Suprapubic skin (tissue), 4 donors: ENCODE data around the gene IL17RA. TPM values are rescaled to one million over a fixed set of nuclear protein-coding genes. Genes with fewer than 3 reads are reported as not detected.
"Not testable (repeated sequence)": the region's sequence is repeated elsewhere in the genome, so short reads cannot be mapped to it uniquely, and the experiment has no call there.

Experiments
- DNase-seq, 2 donors: peaks; one replicate each; pipeline ENCODE4 v3.0.0-alpha.2; 2019; ENCODE audit warnings: low spot score in 2 of 2
- H3K27ac ChIP-seq: fragments of 200-600 bp; sonication (generic); one replicate; pipeline ENCODE4 v1.5.1; 2019
- H3K27me3 ChIP-seq: fragments of 200-600 bp; sonication (generic); one replicate; pipeline ENCODE4 v1.5.1; 2019
- H3K36me3 ChIP-seq: fragments of 200-600 bp; sonication (generic); one replicate; pipeline ENCODE4 v1.5.1; 2019
- H3K4me1 ChIP-seq: fragments of 200-600 bp; sonication (generic); one replicate; pipeline ENCODE4 v1.5.1; 2019
- H3K4me3 ChIP-seq: fragments of 200-600 bp; sonication (generic); one replicate; pipeline ENCODE4 v1.5.1; 2019; ENCODE audit warnings: mild to moderate bottlenecking
- H3K9me3 ChIP-seq: fragments of 200-600 bp; sonication (generic); one replicate; pipeline ENCODE4 v1.5.1; 2019
- EP300 ChIP-seq: sonication (generic); formaldehyde crosslinking; IDR thresholded peaks from one replicate; pipeline ENCODE4 v1.6.1; 2017; ENCODE audit warnings: antibody characterized with exemption
- POLR2A ChIP-seq, 2 donors: fragments of 450-650 bp; IDR thresholded peaks; one replicate each; pipeline ENCODE4 v1.6.1; 2017; ENCODE audit warnings: antibody characterized with exemption in 2 of 2, mild to moderate bottlenecking in 2 of 2, moderate library complexity in 2 of 2
- POLR2AphosphoS5 ChIP-seq, 3 donors: sonication (generic); formaldehyde crosslinking; IDR thresholded peaks; one replicate each; pipeline ENCODE4 v1.6.1; 2017; ENCODE audit warnings: antibody characterized with exemption in 3 of 3
- WGBS: methylation state at CpG from one replicate; pipeline ENCODE4 v1.1.5; 2018; 5-methylcytosine and 5-hydroxymethylcytosine counted together
- total RNA-seq, 4 donors: library from RNA; depleted of rRNA; stranded (reverse); fragments of >200 nt; gene quantifications; one replicate each; pipeline ENCODE4 v1.1.0, GENCODE V29; 2016
- TF ChIP-seq, protein P1 (sequence below), 2 donors: fragments of 200-600 bp in 1 of 2; fragments of 450-650 bp in 1 of 2; sonication (generic) in 1 of 2; IDR thresholded peaks; one replicate each; pipeline ENCODE4 v1.5.1; 2016 to 2019; ENCODE audit warnings: antibody characterized with exemption in 2 of 2, mild to moderate bottlenecking in 1 of 2, moderate library complexity in 1 of 2

IL17RA gene
- total RNA-seq, 4 donors from 2014 or later: 16.2 to 22.6 (median 21.4) TPM

DNA sequence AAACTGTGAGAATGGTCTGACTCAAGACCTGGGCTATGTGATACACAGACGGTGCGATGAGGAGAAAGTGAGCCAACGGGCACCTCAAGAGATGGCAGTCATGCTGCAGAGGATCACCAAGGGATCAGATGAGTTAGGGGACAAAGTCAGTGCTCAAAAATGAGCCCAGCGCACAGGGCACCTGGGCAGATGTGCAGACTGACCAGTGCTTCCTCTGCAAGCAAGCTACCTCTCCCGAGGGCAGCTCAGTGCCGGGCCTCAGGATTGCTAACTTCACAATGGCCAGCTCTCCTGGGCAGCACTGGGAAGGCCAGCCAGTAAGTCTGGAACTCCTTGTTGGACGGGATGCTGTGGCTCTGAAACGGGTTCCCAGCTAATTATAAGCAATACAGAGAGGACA lies 59.0 kb downstream of the IL17RA start:
- no peak overlapping the region for H3K4me3 ChIP-seq
- peaks cover 67% of the 10 kb centered on the region for H3K36me3 ChIP-seq
- TF ChIP-seq EP300: no peak
- TF ChIP-seq, protein P1, sequence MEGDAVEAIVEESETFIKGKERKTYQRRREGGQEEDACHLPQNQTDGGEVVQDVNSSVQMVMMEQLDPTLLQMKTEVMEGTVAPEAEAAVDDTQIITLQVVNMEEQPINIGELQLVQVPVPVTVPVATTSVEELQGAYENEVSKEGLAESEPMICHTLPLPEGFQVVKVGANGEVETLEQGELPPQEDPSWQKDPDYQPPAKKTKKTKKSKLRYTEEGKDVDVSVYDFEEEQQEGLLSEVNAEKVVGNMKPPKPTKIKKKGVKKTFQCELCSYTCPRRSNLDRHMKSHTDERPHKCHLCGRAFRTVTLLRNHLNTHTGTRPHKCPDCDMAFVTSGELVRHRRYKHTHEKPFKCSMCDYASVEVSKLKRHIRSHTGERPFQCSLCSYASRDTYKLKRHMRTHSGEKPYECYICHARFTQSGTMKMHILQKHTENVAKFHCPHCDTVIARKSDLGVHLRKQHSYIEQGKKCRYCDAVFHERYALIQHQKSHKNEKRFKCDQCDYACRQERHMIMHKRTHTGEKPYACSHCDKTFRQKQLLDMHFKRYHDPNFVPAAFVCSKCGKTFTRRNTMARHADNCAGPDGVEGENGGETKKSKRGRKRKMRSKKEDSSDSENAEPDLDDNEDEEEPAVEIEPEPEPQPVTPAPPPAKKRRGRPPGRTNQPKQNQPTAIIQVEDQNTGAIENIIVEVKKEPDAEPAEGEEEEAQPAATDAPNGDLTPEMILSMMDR (IDR thresholded peaks at IDR 0.05): no peak
- TF ChIP-seq POLR2AphosphoS5 (IDR thresholded peaks at IDR 0.05): no peak
- no peak for TF ChIP-seq POLR2A (IDR thresholded peaks at IDR 0.05)
- H3K27ac ChIP-seq: no peak overlapping the region
- 87% methylated on average over 8 of the region's 8 CpGs for WGBS
- H3K4me1 ChIP-seq: peaks cover 3% of the 10 kb centered on the region
- no peaks in the 10 kb centered on the region for H3K9me3 ChIP-seq
- peak in 1 of 2 donors; percentile 30 for DNase-seq
- no peaks in the 10 kb centered on the region for H3K27me3 ChIP-seq

DNA sequence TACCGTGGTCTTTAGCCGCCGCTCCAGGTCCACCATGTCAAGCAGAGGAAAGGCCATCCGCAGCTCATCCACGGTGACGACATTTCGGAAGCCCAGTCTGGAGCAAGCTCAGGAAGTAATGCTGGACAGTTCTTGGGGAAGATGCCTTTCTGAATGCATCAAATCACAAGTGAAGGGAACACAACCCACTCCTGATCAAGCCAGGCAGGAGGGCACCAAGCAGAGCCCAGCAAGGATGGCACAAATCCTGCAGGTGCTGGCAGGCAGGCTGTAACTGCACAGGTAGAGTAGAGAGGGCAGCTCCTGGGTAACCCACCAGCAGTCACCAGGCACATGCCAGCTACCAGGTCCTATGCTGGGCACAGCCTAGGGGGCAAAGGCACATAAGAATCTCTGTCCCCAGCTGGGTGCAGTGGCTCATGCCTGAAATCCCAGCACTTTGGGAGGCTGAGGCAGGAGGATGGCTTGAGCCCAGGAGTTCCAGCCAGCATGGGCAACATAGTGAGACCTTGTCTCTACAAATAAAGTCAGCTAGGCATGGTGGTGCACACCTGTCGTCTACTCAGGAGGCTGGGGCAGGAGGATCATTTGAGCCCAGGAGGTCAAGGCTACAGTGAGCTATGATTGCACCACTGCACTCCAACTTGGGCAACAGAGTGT lies 60.4 kb downstream of the IL17RA start:
- Histone ChIP-seq H3K4me1 (peaks cover 10% of the 10 kb centered on the region), H3K9me3 (no peaks in the 10 kb centered on the region), H3K27ac (no peak overlapping the region), H3K4me3 (no peak overlapping the region), H3K27me3 (no peaks in the 10 kb centered on the region), H3K36me3 (peaks cover 68% of the 10 kb centered on the region)
- WGBS: 94% methylated on average over 7 of the region's 8 CpGs
- TF ChIP-seq POLR2AphosphoS5 (IDR thresholded peaks at IDR 0.05): no peak
- DNase-seq: peak in 1 of 2 donors; percentile 35

DNA sequence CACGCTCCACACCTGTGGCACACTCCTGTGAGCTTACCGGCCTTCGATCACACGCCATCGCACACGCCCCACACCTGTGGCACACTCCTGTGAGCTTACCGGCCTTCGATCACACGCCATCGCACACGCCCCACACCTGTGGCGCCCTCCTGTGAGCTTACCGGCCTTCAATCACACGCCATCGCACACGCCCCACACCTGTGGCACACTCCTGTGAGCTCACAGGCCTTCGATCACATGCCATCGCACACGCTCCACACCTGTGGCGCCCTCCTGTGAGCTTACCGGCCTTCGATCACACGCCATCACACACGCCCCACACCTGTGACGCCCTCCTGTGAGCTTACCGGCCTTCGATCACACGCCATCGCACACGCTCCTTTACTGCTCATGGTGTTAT lies 62.7 kb downstream of the IL17RA start:
- H3K27me3 ChIP-seq, H3K27ac ChIP-seq, H3K9me3 ChIP-seq, H3K4me3 ChIP-seq: not testable (repeated sequence)
- peaks cover 17% of the 10 kb centered on the region for H3K4me1 ChIP-seq
- WGBS: 98% methylated on average over 30 of the region's 30 CpGs
- peaks cover 45% of the 10 kb centered on the region for H3K36me3 ChIP-seq
- DNase-seq: peak in 1 of 2 donors; percentile 10

GRCh38 chr22:17149076-17149815 lies 64.4 kb downstream of the IL17RA start:
- 88% methylated on average over 8 of the region's 9 CpGs for WGBS
- H3K4me1 ChIP-seq: peaks cover 20% of the 10 kb centered on the region
- no peak overlapping the region for H3K27ac ChIP-seq
- H3K27me3 ChIP-seq: no peaks in the 10 kb centered on the region
- no peak overlapping the region for H3K4me3 ChIP-seq
- H3K9me3 ChIP-seq: no peaks in the 10 kb centered on the region
- peaks cover 27% of the 10 kb centered on the region for H3K36me3 ChIP-seq
- DNase-seq: peak in 1 of 2 donors; percentile 55
- TF ChIP-seq EP300 (no peak), POLR2A (IDR thresholded peaks at IDR 0.05) (no peak), POLR2AphosphoS5 (IDR thresholded peaks at IDR 0.05) (no peak)
- TF ChIP-seq, protein P1 (IDR thresholded peaks at IDR 0.05): no peak

DNA sequence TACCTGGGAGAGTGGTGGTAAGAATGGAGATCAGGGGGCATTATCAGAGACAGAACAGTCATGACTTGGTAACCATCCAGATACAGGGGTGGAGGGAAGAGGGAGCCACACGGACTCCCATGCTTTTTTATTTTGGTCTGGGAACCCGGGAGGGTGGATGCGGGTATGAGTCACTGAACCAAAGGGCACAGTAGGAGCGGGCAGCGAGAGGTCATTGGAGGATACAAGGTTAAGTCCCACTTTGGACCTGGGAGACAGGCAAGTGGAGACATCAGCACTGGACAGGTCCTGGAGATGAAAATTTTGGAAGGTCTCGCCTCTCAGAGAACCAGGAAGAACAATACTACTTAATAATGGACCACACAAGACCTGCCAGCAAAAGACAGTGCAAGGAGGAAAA lies 67.5 kb downstream of the IL17RA start:
- no peak for TF ChIP-seq POLR2AphosphoS5 (IDR thresholded peaks at IDR 0.05)
- Histone ChIP-seq H3K4me1 (peaks cover 38% of the 10 kb centered on the region), H3K27ac (no peak overlapping the region), H3K9me3 (no peaks in the 10 kb centered on the region), H3K27me3 (no peaks in the 10 kb centered on the region), H3K4me3 (no peak overlapping the region), H3K36me3 (peaks cover 14% of the 10 kb centered on the region)
- DNase-seq: no peak
- 81% methylated on average over 6 of the region's 6 CpGs for WGBS

DNA sequence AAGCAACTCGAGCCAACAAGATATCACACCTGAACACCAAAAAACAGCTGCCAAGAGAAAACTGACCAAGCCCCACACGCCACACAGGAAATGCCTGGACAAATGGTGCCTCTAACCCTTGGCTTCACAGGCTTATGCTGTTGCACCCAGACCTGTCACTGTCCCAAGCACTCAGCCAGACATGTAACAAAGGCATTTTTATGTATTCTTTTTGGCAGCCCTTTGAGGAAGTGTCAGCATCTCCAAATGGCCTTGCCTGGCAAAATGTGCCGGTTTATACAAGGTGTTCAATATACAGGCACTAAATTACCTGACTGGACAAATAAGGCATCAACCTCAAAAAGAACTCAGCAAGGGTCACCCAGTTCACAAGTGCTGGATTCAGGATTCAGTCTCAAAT lies 68.2 kb downstream of the IL17RA start:
- Histone ChIP-seq H3K4me1 (peaks cover 44% of the 10 kb centered on the region), H3K27ac (no peak overlapping the region), H3K36me3 (peaks cover 11% of the 10 kb centered on the region), H3K4me3 (no peak overlapping the region), H3K9me3 (no peaks in the 10 kb centered on the region), H3K27me3 (no peaks in the 10 kb centered on the region)
- WGBS: 57% methylated on average over 3 of the region's 3 CpGs
- TF ChIP-seq POLR2A (IDR thresholded peaks at IDR 0.05): no peak
- TF ChIP-seq, protein P1 (IDR thresholded peaks at IDR 0.05): no peak
- TF ChIP-seq EP300: no peak
- no peak for TF ChIP-seq POLR2AphosphoS5 (IDR thresholded peaks at IDR 0.05)
- DNase-seq: no peak
